ENCODE data around the gene ZFYVE26. TPM values are rescaled to one million over a fixed set of nuclear protein-coding genes. Genes with fewer than 3 reads are reported as not detected.
"Not testable (repeated sequence)": the region's sequence is repeated elsewhere in the genome, so short reads cannot be mapped to it uniquely, and the experiment has no call there.

Gene ZFYVE26
- total and polyA plus RNA-seq, 5 donors, result 5.2 to 17.0 (median 14.4) TPM

DNA sequence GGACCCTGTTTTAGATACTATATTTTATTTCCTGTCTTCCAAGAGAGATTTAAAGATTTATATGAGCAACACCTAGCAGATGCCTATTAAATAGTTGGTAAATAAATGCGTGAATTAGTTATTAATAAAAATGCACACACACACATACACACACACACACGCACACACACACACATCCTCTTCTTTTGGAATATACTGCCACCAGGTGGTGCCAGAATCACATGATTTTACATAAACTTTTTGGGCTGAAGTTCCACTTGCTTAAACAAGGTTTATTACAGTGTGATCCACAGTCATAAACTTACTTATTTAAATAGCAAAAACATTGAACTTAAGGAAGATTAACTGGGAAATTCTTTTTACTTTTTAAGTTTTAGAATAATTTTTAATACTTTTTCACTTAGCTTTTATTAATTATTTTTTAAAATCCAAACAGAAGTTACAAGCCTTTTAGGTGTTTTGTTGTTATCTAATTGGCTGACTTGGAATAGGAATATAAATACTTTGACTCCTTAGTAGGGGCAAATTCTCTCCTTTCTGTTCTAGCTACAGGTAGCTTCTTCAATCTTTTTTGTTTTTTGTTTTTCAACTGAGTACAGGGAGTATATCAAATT lies 20.7 kb upstream of the ZFYVE26 start:
- peak in 1 of 3 donors; percentile 61 for DNase-seq
- Histone ChIP-seq H3K9me3 (ENCODE audit: control insufficient read depth, low read length) (no peaks in the 10 kb centered on the region), H3K4me1 (ENCODE audit: control insufficient read depth, insufficient read depth, low read length) (no peaks in the 10 kb centered on the region), H3K4me3 (ENCODE audit: low read length) (no peak overlapping the region), H3K27ac (ENCODE audit: low read length) (no peak overlapping the region), H3K27me3 (ENCODE audit: control insufficient read depth, insufficient read depth) (no peaks in the 10 kb centered on the region)
- peak in 1 of 2 donors; percentile 37 for ATAC-seq
- intact Hi-C loops (cut with DNase I), result no loop called here
- WGBS, result 38% methylated on average over 2 of the region's 2 CpGs

DNA sequence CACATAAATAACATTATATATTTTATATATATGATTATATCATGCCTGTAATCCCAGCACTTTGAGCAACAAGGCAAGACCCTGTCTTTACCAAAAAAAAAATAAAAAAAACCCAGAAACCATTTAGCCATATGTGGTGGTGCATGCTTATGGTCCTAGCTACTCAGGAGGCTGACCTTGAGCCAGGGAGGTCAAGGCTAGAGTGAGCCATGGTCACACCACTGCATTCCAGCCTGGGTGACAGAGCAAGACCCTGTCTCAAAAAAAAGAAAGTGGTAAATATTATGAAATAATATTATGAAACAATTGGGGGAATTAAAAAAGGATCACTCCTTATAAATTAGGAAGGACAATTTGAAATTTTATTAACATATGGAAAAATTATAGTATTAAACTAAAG lies 19.2 kb upstream of the ZFYVE26 start:
- Histone ChIP-seq H3K4me1 (ENCODE audit: control insufficient read depth, insufficient read depth, low read length) (no peaks in the 10 kb centered on the region), H3K27me3 (ENCODE audit: control insufficient read depth, insufficient read depth) (no peaks in the 10 kb centered on the region), H3K4me3 (ENCODE audit: low read length) (no peak overlapping the region), H3K27ac (ENCODE audit: low read length) (no peak overlapping the region), H3K9me3 (ENCODE audit: control insufficient read depth, low read length) (no peaks in the 10 kb centered on the region)
- DNase-seq (no peak), ATAC-seq (no peak)
- intact Hi-C loops (cut with DNase I), result no loop called here

DNA sequence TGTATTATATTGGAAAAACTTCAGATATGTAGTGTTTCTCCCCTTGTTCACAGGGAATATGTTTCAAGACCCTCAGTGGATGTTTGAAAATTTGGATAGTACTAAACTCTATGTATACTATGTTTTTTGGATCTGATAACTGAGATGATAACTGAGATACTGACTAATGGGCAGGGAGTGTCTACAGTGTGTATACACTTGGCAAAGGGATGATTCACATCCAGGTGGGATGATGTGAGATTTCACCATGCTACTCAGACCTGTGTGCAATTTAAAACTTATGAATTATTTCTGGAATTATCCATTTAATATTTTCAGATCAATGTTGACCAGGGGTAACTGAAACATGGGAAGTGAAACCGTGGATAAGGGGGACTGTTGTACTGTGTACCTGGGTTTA lies 17.0 kb upstream of the ZFYVE26 start:
- no peak overlapping the region for H3K27ac ChIP-seq (ENCODE audit: low read length)
- H3K4me3 ChIP-seq (ENCODE audit: low read length), result no peak overlapping the region
- H3K27me3 ChIP-seq (ENCODE audit: control insufficient read depth, insufficient read depth), result no peaks in the 10 kb centered on the region
- WGBS, result 87% methylated on average over 1 of the region's 1 CpG
- DNase-seq, result no peak
- intact Hi-C loops (cut with DNase I), result no loop called here
- ATAC-seq, result no peak
- no peaks in the 10 kb centered on the region for H3K4me1 ChIP-seq (ENCODE audit: control insufficient read depth, insufficient read depth, low read length)
- no peaks in the 10 kb centered on the region for H3K9me3 ChIP-seq (ENCODE audit: control insufficient read depth, low read length)

DNA sequence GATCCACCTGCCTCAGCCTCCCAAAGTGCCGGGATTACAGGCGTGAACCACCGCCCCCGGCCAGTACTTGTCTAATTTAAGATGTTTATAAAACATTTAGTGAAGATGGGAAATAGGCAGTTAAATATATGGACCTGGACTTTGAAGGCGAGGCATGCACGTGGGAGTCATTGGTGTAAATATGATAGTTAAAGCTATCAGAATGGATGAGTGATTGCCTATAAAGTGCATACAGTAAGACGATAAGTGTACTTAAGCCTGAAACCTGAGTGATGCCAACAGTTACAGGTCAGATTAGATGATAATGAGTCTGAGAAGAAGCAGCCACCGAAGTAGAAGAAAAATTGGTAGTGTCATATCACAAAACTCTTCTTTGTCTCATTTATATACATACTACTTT lies 14.7 kb upstream of the ZFYVE26 start:
- H3K4me3 ChIP-seq (ENCODE audit: low read length), result no peak overlapping the region
- WGBS, result 89% methylated on average over 8 of the region's 8 CpGs

DNA sequence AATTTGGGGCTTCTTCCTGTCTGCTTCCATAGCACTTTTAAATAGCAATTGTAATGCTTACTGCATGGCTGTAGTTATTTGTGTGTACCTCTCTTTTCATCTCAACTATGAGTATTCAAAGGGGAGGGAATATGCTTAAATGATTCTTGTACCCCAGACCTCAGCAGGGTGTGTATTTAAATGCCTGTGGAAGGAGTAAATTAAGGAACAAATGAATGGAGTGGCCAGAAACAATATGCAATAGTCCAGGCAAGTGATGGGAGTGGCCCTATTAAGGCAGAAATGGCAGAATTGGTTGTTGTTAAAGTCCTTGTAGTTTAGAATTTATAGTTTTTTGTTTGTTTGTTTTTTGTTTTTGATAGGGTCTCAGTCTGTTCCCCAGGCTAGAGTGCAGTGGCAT lies 4.7 kb upstream of the ZFYVE26 start:
- no peaks in the 10 kb centered on the region for H3K27me3 ChIP-seq (ENCODE audit: control insufficient read depth, insufficient read depth)
- ATAC-seq, result no peak
- H3K9me3 ChIP-seq (ENCODE audit: control insufficient read depth, low read length), result no peaks in the 10 kb centered on the region
- H3K4me1 ChIP-seq (ENCODE audit: control insufficient read depth, insufficient read depth, low read length), result no peaks in the 10 kb centered on the region
- H3K27ac ChIP-seq (ENCODE audit: low read length), result no peak overlapping the region
- intact Hi-C loops (cut with DNase I), result no loop called here
- no peak for DNase-seq
- no peak overlapping the region for H3K4me3 ChIP-seq (ENCODE audit: low read length)

More for the DNA sequence above, 14.7 kb upstream of the ZFYVE26 start:
- ATAC-seq, result no peak
- no peak overlapping the region for H3K27ac ChIP-seq (ENCODE audit: low read length)
- H3K27me3 ChIP-seq (ENCODE audit: control insufficient read depth, insufficient read depth), result no peaks in the 10 kb centered on the region
- no peaks in the 10 kb centered on the region for H3K9me3 ChIP-seq (ENCODE audit: control insufficient read depth, low read length)
- DNase-seq, result no peak
- intact Hi-C loops (cut with DNase I), result no loop called here
- no peaks in the 10 kb centered on the region for H3K4me1 ChIP-seq (ENCODE audit: control insufficient read depth, insufficient read depth, low read length)

DNA sequence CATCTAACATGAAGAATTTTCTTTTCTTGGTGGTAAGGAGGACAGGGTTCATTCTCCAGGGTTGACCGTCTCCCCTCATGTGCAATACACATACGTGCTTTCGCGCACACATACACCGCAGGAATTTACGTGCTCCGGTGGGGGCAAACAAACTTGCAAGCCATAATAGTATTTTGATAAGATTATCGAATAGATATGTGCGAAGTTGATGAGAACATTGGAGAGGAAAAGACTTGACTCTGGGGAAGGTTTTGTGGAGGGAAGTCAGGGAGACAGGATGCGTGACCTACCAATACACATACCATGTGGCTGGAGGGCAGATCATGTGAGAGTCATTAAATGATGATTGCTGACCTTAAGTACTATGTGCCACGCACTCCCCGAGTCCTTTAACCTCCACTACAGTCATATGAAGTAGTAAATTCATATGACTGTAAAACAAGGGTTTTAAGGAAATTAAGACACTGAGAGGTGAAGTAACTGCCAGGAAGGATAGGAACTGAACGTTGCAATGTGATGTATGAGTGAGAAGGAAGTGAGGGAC lies 4.1 kb upstream of the ZFYVE26 start:
- intact Hi-C loops (cut with DNase I), result no loop called here
- Histone ChIP-seq H3K27me3 (ENCODE audit: control insufficient read depth, insufficient read depth) (no peaks in the 10 kb centered on the region), H3K27ac (ENCODE audit: low read length) (no peak overlapping the region), H3K4me1 (ENCODE audit: control insufficient read depth, insufficient read depth, low read length) (no peaks in the 10 kb centered on the region), H3K4me3 (ENCODE audit: low read length) (peak overlapping the region; percentile 100), H3K9me3 (ENCODE audit: control insufficient read depth, low read length) (no peaks in the 10 kb centered on the region)
- ATAC-seq (no peak), DNase-seq (no peak)
- 22% methylated on average over 13 of the region's 13 CpGs for WGBS

DNA sequence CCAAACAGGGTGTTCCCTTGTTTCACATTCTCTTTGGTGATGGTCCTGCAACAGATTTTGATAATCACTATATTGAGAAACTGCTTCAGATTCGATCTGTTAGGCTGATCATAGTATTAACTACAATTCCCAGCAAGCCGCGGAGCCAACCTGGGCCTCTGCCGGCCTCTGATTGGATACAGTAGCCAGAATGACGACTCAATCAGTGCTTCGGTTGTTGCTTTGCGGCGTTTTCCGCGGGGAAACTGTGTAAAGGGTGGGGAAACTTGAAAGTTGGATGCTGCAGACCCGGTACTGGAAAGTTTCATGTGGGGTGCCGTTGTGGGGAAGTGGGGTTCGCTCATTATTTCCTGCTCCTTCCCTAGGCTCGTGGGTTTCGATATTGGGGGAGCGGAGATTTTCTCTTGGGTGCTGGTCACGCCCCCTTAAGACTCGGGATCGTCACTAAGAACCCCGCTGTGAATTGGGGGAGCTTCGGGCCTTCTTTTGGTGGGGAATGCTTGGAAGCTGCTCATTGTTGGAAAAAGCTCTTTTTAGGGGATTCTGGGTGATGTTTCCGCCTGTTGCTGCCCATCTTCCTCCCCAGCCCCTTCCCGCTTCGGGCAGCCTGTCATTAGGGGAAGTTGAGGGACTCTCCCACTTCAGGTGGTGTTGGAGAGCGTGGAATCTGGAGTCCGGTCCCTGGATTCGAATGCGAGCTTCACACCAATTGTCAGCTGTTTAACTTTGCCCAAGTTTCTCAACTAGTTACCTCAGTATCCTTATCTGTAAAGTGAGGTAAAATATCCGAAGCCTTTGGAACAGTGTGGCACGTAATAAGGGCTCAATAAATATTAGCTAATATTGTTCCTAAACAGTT lies 3.4 kb upstream of the ZFYVE26 start, which contains the start of gene RAD51B:
Gene RAD51B (plus strand): TSS at position 217 of the 859 bp plus-strand sequence.
- Histone ChIP-seq H3K27ac (ENCODE audit: low read length) (peak within 1 kb of the TSS; percentile 76), H3K27me3 (ENCODE audit: control insufficient read depth, insufficient read depth) (no peaks in the 10 kb centered on the region), H3K4me1 (ENCODE audit: control insufficient read depth, insufficient read depth, low read length) (no peaks in the 10 kb centered on the region), H3K4me3 (ENCODE audit: low read length) (peak within 1 kb of the TSS; percentile 100), H3K9me3 (ENCODE audit: control insufficient read depth, low read length) (no peaks in the 10 kb centered on the region)
- DNase-seq (peak; percentile 83 to 94 (median 91)), ATAC-seq (peak; percentile 90 to 91)
- intact Hi-C loops (cut with DNase I), result no loop called here
- WGBS, result under 1% methylated on average over 30 of the region's 30 CpGs

DNA sequence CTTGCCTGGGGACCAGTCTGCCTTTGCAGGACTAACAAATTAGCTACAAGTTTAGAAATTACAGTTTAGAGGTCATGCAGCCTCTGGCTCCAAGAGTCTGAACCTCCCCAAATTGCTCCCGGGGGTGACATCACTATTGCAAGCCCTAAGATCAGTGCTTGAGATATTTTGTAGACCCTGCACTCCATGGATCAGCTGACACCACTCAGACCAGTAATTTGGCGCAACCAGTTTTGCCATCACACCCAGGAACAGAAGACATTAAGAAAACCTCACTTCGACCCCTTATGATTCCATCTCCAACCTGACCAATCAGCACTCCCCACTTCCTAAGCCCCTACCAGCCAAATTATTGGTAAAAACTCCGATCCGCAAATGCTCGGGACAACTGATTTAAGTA lies 2.1 kb upstream of the ZFYVE26 start:
- H3K27me3 ChIP-seq (ENCODE audit: control insufficient read depth, insufficient read depth); ATAC-seq; intact Hi-C loops (cut with DNase I); DNase-seq; H3K27ac ChIP-seq (ENCODE audit: low read length); H3K9me3 ChIP-seq (ENCODE audit: control insufficient read depth, low read length); H3K4me3 ChIP-seq (ENCODE audit: low read length); H3K4me1 ChIP-seq (ENCODE audit: control insufficient read depth, insufficient read depth, low read length): not testable (repeated sequence)
- 95% methylated on average over 6 of the region's 6 CpGs for WGBS

DNA sequence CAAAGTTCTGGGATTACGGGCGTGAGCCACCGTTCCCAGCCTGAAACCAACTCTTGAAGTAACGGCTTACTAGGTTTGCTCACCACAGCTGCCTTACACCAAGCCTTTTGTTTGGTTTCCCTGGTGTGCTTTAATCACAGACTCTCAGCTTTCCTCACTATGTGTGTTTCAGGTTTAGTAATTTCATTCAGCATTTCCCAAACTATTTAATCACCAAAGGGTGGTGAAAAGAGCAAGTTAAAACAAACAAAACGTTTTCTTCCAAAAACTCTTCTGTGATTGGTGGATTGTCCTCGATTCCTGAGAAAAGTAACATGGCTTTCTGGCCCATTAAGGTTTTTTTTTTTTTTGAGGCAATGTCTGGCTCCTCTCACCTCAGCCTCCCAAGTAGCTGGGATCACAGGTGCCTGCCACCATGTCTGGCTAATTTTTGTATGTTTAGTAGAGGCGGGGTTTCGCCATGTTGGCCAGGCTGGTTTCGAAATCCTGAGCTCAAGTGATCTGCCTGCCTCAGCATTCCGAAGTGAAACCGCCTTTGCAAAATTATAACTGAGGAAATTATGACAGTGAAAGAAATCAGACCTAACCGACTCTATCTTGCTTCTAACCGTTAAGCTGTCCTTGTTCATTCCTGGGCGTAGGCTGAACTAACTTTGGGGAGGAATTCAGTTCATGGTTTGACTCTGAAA lies 1.5 kb upstream of the ZFYVE26 start:
- peak in 2 of 3 donors; percentile 24 to 41 for DNase-seq
- ATAC-seq, result no peak
- Histone ChIP-seq H3K27me3 (ENCODE audit: control insufficient read depth, insufficient read depth) (no peaks in the 10 kb centered on the region), H3K4me1 (ENCODE audit: control insufficient read depth, insufficient read depth, low read length) (no peaks in the 10 kb centered on the region), H3K4me3 (ENCODE audit: low read length) (no peak overlapping the region), H3K27ac (ENCODE audit: low read length) (no peak overlapping the region), H3K9me3 (ENCODE audit: control insufficient read depth, low read length) (no peaks in the 10 kb centered on the region)
- intact Hi-C loops (cut with DNase I), result no loop called here
- WGBS, result 86% methylated on average over 14 of the region's 14 CpGs

DNA sequence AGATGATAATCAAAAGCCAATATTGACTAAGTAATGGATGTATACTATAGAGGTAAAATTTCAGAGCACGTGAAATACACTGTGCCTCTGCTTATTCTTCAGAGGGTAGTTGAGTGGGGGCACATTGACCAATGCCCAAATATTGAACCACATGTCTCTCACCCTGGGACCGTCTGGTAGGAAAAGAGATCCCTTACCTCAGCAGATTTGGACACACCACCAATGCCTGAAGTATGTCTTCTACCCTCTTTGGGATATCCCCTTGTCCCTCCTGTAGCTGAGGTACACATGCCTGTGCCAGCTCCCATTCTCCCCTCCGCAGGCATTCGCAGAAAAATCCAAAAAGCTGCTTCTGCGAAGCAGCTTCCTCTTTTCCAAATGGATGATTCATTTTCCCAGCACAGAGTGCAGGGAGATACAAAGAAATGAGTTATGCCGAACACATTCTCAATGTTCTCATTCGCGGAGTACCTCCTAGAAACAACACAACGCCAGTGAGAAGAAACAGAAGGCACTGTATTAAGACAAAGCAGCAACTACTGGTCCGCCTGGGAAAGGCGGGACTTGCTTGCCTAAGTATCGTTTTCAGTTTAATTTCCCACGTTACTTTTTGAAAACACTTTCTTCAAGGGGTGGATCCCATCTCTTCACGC lies 691 bp downstream of the ZFYVE26 start:
- no peak for DNase-seq
- no peak for ATAC-seq
- Histone ChIP-seq H3K27me3 (ENCODE audit: control insufficient read depth, insufficient read depth) (no peaks in the 10 kb centered on the region), H3K27ac (ENCODE audit: low read length) (no peak overlapping the region), H3K4me1 (ENCODE audit: control insufficient read depth, insufficient read depth, low read length) (no peaks in the 10 kb centered on the region), H3K4me3 (ENCODE audit: low read length) (peak overlapping the region; percentile 70), H3K9me3 (ENCODE audit: control insufficient read depth, low read length) (no peaks in the 10 kb centered on the region)
- 5% methylated on average over 14 of the region's 14 CpGs for WGBS
- intact Hi-C loops (cut with DNase I), result no loop called here
